Amygdala (tissue), 56 donors: ENCODE data around the gene SACM1L.

Experiments
- DNase-seq, 56 donors: peaks; one replicate each; lab custom pipeline; 2025; lab: John Stamatoyannopoulos, UW

Gene SACM1L

GRCh38 chr3:45688882-45689786 lies at the start of gene SACM1L:
TSS of gene SACM1L (plus strand) at chr3:45689396. CDS start at chr3:45689466, 70 bp downstream.
- DNase-seq = peak; percentile 84 to 100 (median 96)

GRCh38 chr3:45640091-45640507 lies 49.1 kb upstream of the SACM1L start:
- no peak for DNase-seq

- no peak for DNase-seq
These were observed 48.4 kb upstream of the SACM1L start for GRCh38 chr3:45640724-45641361.

- DNase-seq = no peak
These were observed 47.4 kb upstream of the SACM1L start for GRCh38 chr3:45641756-45642155.

- peak in 11 of 56 donors; percentile 9 to 67 (median 23) for DNase-seq
These were observed 46.5 kb upstream of the SACM1L start for GRCh38 chr3:45642731-45643152.

GRCh38 chr3:45644063-45644790 lies 45.0 kb upstream of the SACM1L start:
- no peak for DNase-seq

- no peak for DNase-seq
These were observed 44.4 kb upstream of the SACM1L start for GRCh38 chr3:45644791-45645201.

- DNase-seq = no peak
These were observed 43.1 kb upstream of the SACM1L start for GRCh38 chr3:45646051-45646585.

- DNase-seq = no peak
These were observed 42.0 kb upstream of the SACM1L start for GRCh38 chr3:45647148-45647619.

GRCh38 chr3:45653205-45653604 lies 36.0 kb upstream of the SACM1L start:
- DNase-seq = no peak

GRCh38 chr3:45654397-45654944 lies 34.7 kb upstream of the SACM1L start:
- no peak for DNase-seq

GRCh38 chr3:45655906-45656305 lies 33.3 kb upstream of the SACM1L start:
- no peak for DNase-seq

- peak in 54 of 56 donors; percentile 19 to 92 (median 74) for DNase-seq
These were observed 32.4 kb upstream of the SACM1L start for GRCh38 chr3:45656575-45657363.

- DNase-seq = no peak
These were observed 31.3 kb upstream of the SACM1L start for GRCh38 chr3:45657853-45658252.

- DNase-seq = peak in 38 of 56 donors; percentile 8 to 78 (median 36)
These were observed 29.3 kb upstream of the SACM1L start for GRCh38 chr3:45659661-45660566.

- no peak for DNase-seq
These were observed 28.7 kb upstream of the SACM1L start for GRCh38 chr3:45660567-45660901.

- peak in 2 of 56 donors; percentile 7 to 9 for DNase-seq
These were observed 24.6 kb upstream of the SACM1L start for GRCh38 chr3:45664578-45664977.

GRCh38 chr3:45665101-45665572 lies 24.1 kb upstream of the SACM1L start:
- peak in 7 of 56 donors; percentile 5 to 41 (median 14) for DNase-seq
